MM.1S (cell line): ENCODE results near the gene PTPN1.

Source experiments
- EZH2 ChIP-seq: fragments of 300-600 bp; sonication (generic); optimal IDR thresholded peaks from 2 replicates; pipeline ENCODE3; 2017; ENCODE audit warnings: low read depth, mild to moderate bottlenecking, antibody characterized with exemption, low read length, mixed read lengths
- EZH2phosphoT487 ChIP-seq: fragments of 300-600 bp; sonication (generic); IDR thresholded peaks from 2 replicates; pipeline ENCODE4 v1.6.1; 2018; ENCODE audit warnings: antibody characterized with exemption, low read length
- TF ChIP-seq, protein P1 (sequence below): fragments of 300-600 bp; sonication (generic); IDR thresholded peaks from 2 replicates; pipeline ENCODE4 v1.5.1; 2016; ENCODE audit warnings: antibody characterized with exemption, low read length, mixed read lengths

DNA sequence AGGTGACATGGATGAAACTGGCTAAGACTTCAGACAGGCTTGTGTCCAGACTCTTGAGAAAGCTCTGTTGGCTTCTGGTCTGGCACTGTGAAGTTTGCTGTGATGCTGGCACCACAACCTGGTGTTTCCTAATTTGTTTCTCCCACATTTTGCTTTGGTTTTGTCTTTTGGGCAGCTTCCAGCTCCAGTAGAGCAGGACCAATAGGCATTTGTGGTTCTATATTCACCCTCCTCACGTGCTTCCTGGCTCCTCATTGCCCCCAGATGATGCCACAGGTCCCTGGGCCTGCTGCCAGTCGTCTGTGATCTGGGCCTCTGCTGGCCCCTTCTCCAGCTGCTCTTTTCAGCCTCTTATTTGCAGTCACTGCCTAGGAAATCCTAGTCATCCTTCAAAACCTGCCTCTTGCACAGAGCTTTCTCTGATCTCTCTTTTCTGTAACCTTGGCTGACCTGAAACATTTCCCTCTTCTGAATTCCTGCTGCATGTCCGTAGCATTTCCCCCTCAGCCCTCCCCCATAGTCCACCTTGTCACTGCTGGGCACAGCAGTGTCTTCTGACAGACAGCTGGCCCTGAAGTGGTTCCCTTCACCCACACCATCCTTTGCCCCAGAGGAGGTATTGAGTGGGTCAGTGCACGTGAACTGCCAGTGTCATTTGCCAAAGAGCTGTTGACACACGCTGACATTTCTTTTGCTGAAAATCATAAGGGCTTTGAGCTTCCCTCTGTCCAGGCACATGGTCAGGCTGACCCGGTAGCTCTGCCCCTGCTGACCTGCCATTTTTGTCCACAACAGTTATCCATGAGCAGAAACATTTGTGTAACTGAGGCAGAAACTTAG, 63.0 kb downstream of the PTPN1 start:
- TF ChIP-seq EZH2phosphoT487 (no peak), EZH2 (no peak)
- TF ChIP-seq, protein P1, sequence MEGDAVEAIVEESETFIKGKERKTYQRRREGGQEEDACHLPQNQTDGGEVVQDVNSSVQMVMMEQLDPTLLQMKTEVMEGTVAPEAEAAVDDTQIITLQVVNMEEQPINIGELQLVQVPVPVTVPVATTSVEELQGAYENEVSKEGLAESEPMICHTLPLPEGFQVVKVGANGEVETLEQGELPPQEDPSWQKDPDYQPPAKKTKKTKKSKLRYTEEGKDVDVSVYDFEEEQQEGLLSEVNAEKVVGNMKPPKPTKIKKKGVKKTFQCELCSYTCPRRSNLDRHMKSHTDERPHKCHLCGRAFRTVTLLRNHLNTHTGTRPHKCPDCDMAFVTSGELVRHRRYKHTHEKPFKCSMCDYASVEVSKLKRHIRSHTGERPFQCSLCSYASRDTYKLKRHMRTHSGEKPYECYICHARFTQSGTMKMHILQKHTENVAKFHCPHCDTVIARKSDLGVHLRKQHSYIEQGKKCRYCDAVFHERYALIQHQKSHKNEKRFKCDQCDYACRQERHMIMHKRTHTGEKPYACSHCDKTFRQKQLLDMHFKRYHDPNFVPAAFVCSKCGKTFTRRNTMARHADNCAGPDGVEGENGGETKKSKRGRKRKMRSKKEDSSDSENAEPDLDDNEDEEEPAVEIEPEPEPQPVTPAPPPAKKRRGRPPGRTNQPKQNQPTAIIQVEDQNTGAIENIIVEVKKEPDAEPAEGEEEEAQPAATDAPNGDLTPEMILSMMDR: no peak
